Mesendoderm (in vitro differentiated cells): ENCODE measurements around the gene IQCH.

Experiments used
- DNase-seq: peaks from one replicate; pipeline ENCODE4 v3.0.0; 2013
- H2AK5ac ChIP-seq: 2 replicates; pipeline ENCODE4 v1.6.1; 2013; ENCODE audit warnings: low read length, inconsistent platforms
- H2BK120ac ChIP-seq: 2 replicates; pipeline ENCODE4 v1.6.1; 2013; ENCODE audit warnings: low read depth, mild to moderate bottlenecking, low read length, moderate library complexity, mixed read lengths
- H2BK15ac ChIP-seq: replicated peaks from 2 replicates; pipeline ENCODE4 v1.6.1; 2013; ENCODE audit warnings: low read depth, mild to moderate bottlenecking, moderate library complexity
- H2BK5ac ChIP-seq: 2 replicates; pipeline ENCODE4 v1.6.1; 2013; ENCODE audit warnings: low read length, inconsistent platforms
- H3K18ac ChIP-seq: 2 replicates; pipeline ENCODE4 v1.6.1; 2013; ENCODE audit warnings: mild to moderate bottlenecking, low read length, mixed read lengths
- H3K23ac ChIP-seq: one replicate; pipeline ENCODE4 v1.6.1; 2013; ENCODE audit warnings: low read length
- H3K27ac ChIP-seq: 2 replicates; pipeline ENCODE4 v1.5.1; 2013; ENCODE audit warnings: low read depth, mild to moderate bottlenecking, inconsistent platforms, low read length, moderate library complexity
- H3K27me3 ChIP-seq: 2 replicates; pipeline ENCODE4 v1.6.1; 2013; ENCODE audit warnings: low read length, control low read depth, mild to moderate bottlenecking, inconsistent platforms; ENCODE audit not compliant: insufficient read depth, poor library complexity
- H3K36me3 ChIP-seq: 2 replicates; pipeline ENCODE4 v1.6.1; 2013; ENCODE audit warnings: low read length, inconsistent platforms; ENCODE audit not compliant: control insufficient read depth, insufficient read depth
- H3K4ac ChIP-seq: one replicate; pipeline ENCODE4 v1.6.1; 2013; ENCODE audit warnings: low read depth, mild to moderate bottlenecking, low read length, moderate library complexity
- H3K4me1 ChIP-seq: 2 replicates; pipeline ENCODE4 v1.6.1; 2013; ENCODE audit warnings: low read depth, low read length, inconsistent platforms; ENCODE audit not compliant: control insufficient read depth
- H3K4me2 ChIP-seq: 2 replicates; pipeline ENCODE4 v1.6.1; 2013; ENCODE audit warnings: low read length
- H3K4me3 ChIP-seq: 2 replicates; pipeline ENCODE4 v1.5.1; 2013; ENCODE audit warnings: mild to moderate bottlenecking, low read length
- H3K56ac ChIP-seq: one replicate; pipeline ENCODE4 v1.6.1; 2013; ENCODE audit warnings: low read length
- H3K79me1 ChIP-seq: 2 replicates; pipeline ENCODE4 v1.6.1; 2013; ENCODE audit warnings: low read length, inconsistent platforms
- H3K79me2 ChIP-seq: 2 replicates; pipeline ENCODE4 v1.6.1; 2013; ENCODE audit warnings: mild to moderate bottlenecking, low read length; ENCODE audit not compliant: control insufficient read depth, insufficient read depth
- H3K9ac ChIP-seq: 2 replicates; pipeline ENCODE4 v1.6.1; 2013; ENCODE audit warnings: low read length, inconsistent platforms
- H4K5ac ChIP-seq: one replicate; pipeline ENCODE4 v1.6.1; 2013; ENCODE audit warnings: low read length
- H4K8ac ChIP-seq: one replicate; pipeline ENCODE4 v1.6.1; 2013; ENCODE audit warnings: low read depth, mild to moderate bottlenecking, control low read depth, low read length, moderate library complexity
- WGBS: extraction: QIAGEN DNeasy Blood & Tissue Kit; methylation state at CpG from one replicate; pipeline ENCODE4 v1.1.7; 2013; ENCODE audit warnings: low lambda C conversion rate, missing lambda C conversion rate; ENCODE audit not compliant: insufficient coverage; ENCODE audit errors: extremely low coverage; 5-methylcytosine and 5-hydroxymethylcytosine counted together

Gene IQCH

GRCh38 chr15:67296188-67296587 is 41.6 kb downstream of the IQCH start:
- no peak overlapping the region for H2BK15ac ChIP-seq
- WGBS = no CpG with 5 or more reads among the region's 5 CpGs
- H3K79me2 ChIP-seq = no peaks in the 10 kb centered on the region
- no peaks in the 10 kb centered on the region for H3K27me3 ChIP-seq
- H3K4me1 ChIP-seq = no peaks in the 10 kb centered on the region
- no peak overlapping the region for H3K18ac ChIP-seq
- no peak overlapping the region for H4K5ac ChIP-seq
- no peak overlapping the region for H3K23ac ChIP-seq
- no peak overlapping the region for H3K4me2 ChIP-seq
- no peak overlapping the region for H3K4ac ChIP-seq
- H2AK5ac ChIP-seq = no peak overlapping the region
- DNase-seq = peak; percentile 80
- H3K4me3 ChIP-seq = no peak overlapping the region
- no peaks in the 10 kb centered on the region for H3K36me3 ChIP-seq
- no peaks in the 10 kb centered on the region for H3K79me1 ChIP-seq
- no peak overlapping the region for H3K27ac ChIP-seq
- H3K56ac ChIP-seq = no peak overlapping the region
- no peak overlapping the region for H2BK5ac ChIP-seq
- H2BK120ac ChIP-seq = no peak overlapping the region
- no peak overlapping the region for H3K9ac ChIP-seq
- H4K8ac ChIP-seq = no peak overlapping the region

- no CpG with 5 or more reads among the region's 1 CpG for whole genome bisulfite sequencing
- no peaks in the 10 kb centered on the region for H3K27me3 ChIP-seq
Measured at GRCh38 chr15:67296684-67297083, 42.1 kb downstream of the IQCH start.

DNA sequence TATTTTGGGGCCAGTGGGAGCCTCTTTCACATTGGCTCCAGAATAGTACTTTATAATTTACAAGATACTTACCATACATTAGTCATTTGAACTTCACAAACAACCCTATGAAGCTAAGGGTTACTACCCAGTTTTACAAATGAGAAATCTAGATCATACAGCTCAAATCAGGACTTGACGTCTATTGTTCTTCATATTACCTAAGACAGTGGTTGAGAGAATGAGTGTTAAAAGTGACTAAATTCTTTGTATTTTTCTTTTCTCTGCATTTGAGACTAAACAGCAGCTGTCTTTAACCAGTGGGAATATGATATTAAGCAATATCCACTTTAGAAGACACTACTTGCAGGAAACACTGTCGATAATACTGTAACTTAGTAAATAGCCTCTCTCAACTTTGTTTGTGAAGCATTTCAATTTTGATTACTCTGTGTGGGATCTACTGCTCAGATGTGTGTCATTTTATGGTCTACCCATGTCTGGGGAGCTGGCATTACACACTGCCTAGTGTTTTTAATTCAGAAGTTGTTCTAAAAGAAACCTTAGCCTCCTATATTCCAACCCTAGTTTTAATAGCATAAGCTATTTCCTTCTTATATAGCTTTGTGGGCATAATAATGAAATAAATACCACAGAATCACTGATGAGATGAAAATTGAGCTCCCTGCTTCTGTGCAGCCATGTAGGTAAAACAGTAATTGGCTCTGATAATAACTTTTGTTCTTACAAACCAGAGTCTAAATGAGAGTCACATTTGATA is 45.9 kb downstream of the IQCH start:
- no peak overlapping the region for H2BK15ac ChIP-seq
- no peak overlapping the region for H4K8ac ChIP-seq
- H3K56ac ChIP-seq = no peak overlapping the region
- H3K4ac ChIP-seq = no peak overlapping the region
- no peak for DNase-seq
- no peaks in the 10 kb centered on the region for H3K4me1 ChIP-seq
- H3K79me2 ChIP-seq = no peaks in the 10 kb centered on the region
- H2BK5ac ChIP-seq = no peak overlapping the region
- H2BK120ac ChIP-seq = no peak overlapping the region
- H3K4me3 ChIP-seq = no peak overlapping the region
- no peak overlapping the region for H3K18ac ChIP-seq
- H3K79me1 ChIP-seq = no peaks in the 10 kb centered on the region
- no peaks in the 10 kb centered on the region for H3K36me3 ChIP-seq
- H3K9ac ChIP-seq = no peak overlapping the region
- no peak overlapping the region for H2AK5ac ChIP-seq
- WGBS = no CpG with 5 or more reads among the region's 2 CpGs
- no peak overlapping the region for H4K5ac ChIP-seq
- no peak overlapping the region for H3K27ac ChIP-seq
- no peak overlapping the region for H3K4me2 ChIP-seq
- H3K27me3 ChIP-seq = no peaks in the 10 kb centered on the region
- no peak overlapping the region for H3K23ac ChIP-seq

More at GRCh38 chr15:67296684-67297083, 42.1 kb downstream of the IQCH start:
- Histone ChIP-seq H3K79me2 (no peaks in the 10 kb centered on the region), H3K36me3 (no peaks in the 10 kb centered on the region), H3K56ac (no peak overlapping the region), H2AK5ac (no peak overlapping the region), H3K27ac (no peak overlapping the region), H3K79me1 (no peaks in the 10 kb centered on the region), H2BK15ac (no peak overlapping the region), H3K23ac (no peak overlapping the region), H2BK120ac (no peak overlapping the region), H4K5ac (no peak overlapping the region), H3K4me1 (no peaks in the 10 kb centered on the region), H3K9ac (no peak overlapping the region), H3K4me3 (no peak overlapping the region), H3K4ac (no peak overlapping the region), H2BK5ac (no peak overlapping the region), H4K8ac (no peak overlapping the region), H3K18ac (no peak overlapping the region), H3K4me2 (no peak overlapping the region)
- DNase-seq = no peak

GRCh38 chr15:67303490-67304363 is 49.1 kb downstream of the IQCH start:
- Histone ChIP-seq H3K27me3 (no peaks in the 10 kb centered on the region), H3K27ac (no peak overlapping the region), H2AK5ac (no peak overlapping the region), H3K36me3 (no peaks in the 10 kb centered on the region), H3K79me2 (no peaks in the 10 kb centered on the region), H3K4me1 (no peaks in the 10 kb centered on the region), H4K5ac (no peak overlapping the region), H3K4me2 (no peak overlapping the region), H2BK120ac (no peak overlapping the region), H3K18ac (no peak overlapping the region), H2BK5ac (no peak overlapping the region), H3K4ac (no peak overlapping the region), H3K23ac (no peak overlapping the region), H4K8ac (no peak overlapping the region), H3K9ac (no peak overlapping the region), H2BK15ac (no peak overlapping the region), H3K4me3 (no peak overlapping the region), H3K56ac (no peak overlapping the region), H3K79me1 (no peaks in the 10 kb centered on the region)
- DNase-seq = peak; percentile 68
- WGBS = no CpG with 5 or more reads among the region's 4 CpGs

GRCh38 chr15:67304778-67305177 is 50.2 kb downstream of the IQCH start:
- DNase-seq = no peak
- H2BK5ac ChIP-seq = no peak overlapping the region
- no peak overlapping the region for H3K9ac ChIP-seq
- H3K79me2 ChIP-seq = no peaks in the 10 kb centered on the region
- H3K27me3 ChIP-seq = no peaks in the 10 kb centered on the region
- H4K5ac ChIP-seq = no peak overlapping the region
- no peak overlapping the region for H3K4me2 ChIP-seq
- H4K8ac ChIP-seq = no peak overlapping the region
- no peak overlapping the region for H3K56ac ChIP-seq
- H3K4ac ChIP-seq = no peak overlapping the region
- no peak overlapping the region for H3K23ac ChIP-seq
- no peak overlapping the region for H3K27ac ChIP-seq
- H2AK5ac ChIP-seq = no peak overlapping the region
- H2BK120ac ChIP-seq = no peak overlapping the region
- H2BK15ac ChIP-seq = no peak overlapping the region
- no peaks in the 10 kb centered on the region for H3K4me1 ChIP-seq
- no peak overlapping the region for H3K18ac ChIP-seq
- no peaks in the 10 kb centered on the region for H3K79me1 ChIP-seq
- no peaks in the 10 kb centered on the region for H3K36me3 ChIP-seq
- no peak overlapping the region for H3K4me3 ChIP-seq
